Vagina (tissue), 2 donors: Measurements from ENCODE around the gene ASXL2. TPM values are rescaled to one million over a fixed set of nuclear protein-coding genes. Genes with fewer than 3 reads are reported as not detected.

Experiments
- DNase-seq, 2 donors: peaks; one replicate each; pipeline ENCODE4 v3.0.0-alpha.2; 2017; ENCODE audit errors: extremely low spot score in 2 of 2
- H3K27ac ChIP-seq: fragments of 200-600 bp; sonication (generic); one replicate; pipeline ENCODE4 v1.5.1; 2019
- H3K27me3 ChIP-seq: fragments of 200-600 bp; sonication (generic); one replicate; pipeline ENCODE4 v1.5.1; 2019
- H3K36me3 ChIP-seq, 2 donors: fragments of 200-600 bp; sonication (generic); one replicate each; pipeline ENCODE4 v1.5.1; 2017 to 2019
- H3K4me1 ChIP-seq: fragments of 200-600 bp; sonication (generic); one replicate; pipeline ENCODE4 v1.5.1; 2019
- H3K4me3 ChIP-seq, 2 donors: fragments of 200-600 bp; sonication (generic); 1 replicate in 1 of 2; 2 replicates in 1 of 2; pipeline ENCODE4 v1.5.1; 2016 to 2019
- H3K9me3 ChIP-seq: fragments of 200-600 bp; sonication (generic); one replicate; pipeline ENCODE4 v1.5.1; 2019
- POLR2A ChIP-seq, 2 donors: fragments of 450-650 bp; IDR thresholded peaks; one replicate each; pipeline ENCODE4 v1.6.1; 2017; ENCODE audit warnings: antibody characterized with exemption in 2 of 2, mild to moderate bottlenecking in 2 of 2, moderate library complexity in 2 of 2
- POLR2AphosphoS5 ChIP-seq, 2 donors: sonication (generic); formaldehyde crosslinking; IDR thresholded peaks; one replicate each; pipeline ENCODE4 v1.9.0; 2017; ENCODE audit warnings: antibody characterized with exemption in 2 of 2, mild to moderate bottlenecking in 2 of 2, low read depth in 1 of 2; ENCODE audit not compliant: insufficient read depth in 1 of 2
- intact Hi-C: fragments of 100-400 bp; cut with DNase I; formaldehyde crosslinking; loops from one replicate; pipeline ENCODE4 v1.15.1; 2023
- total RNA-seq: library from RNA; depleted of rRNA; stranded (reverse); fragments of >200 nt; gene quantifications from one replicate; pipeline ENCODE4 v1.2.3, GENCODE V29; 2016
- TF ChIP-seq, protein P1 (sequence below), 3 experiments: fragments of 450-650 bp in 2 of 3; fragments of 200-600 bp in 1 of 3; sonication (generic) in 1 of 3; IDR thresholded peaks; one replicate each; pipeline ENCODE4 v1.5.1; 2017 to 2019; ENCODE audit warnings: antibody characterized with exemption in 3 of 3, mild to moderate bottlenecking in 2 of 3, moderate library complexity in 2 of 3

Gene ASXL2
- total RNA-seq, 1 donor from 2014 or later: 16.2 TPM

DNA sequence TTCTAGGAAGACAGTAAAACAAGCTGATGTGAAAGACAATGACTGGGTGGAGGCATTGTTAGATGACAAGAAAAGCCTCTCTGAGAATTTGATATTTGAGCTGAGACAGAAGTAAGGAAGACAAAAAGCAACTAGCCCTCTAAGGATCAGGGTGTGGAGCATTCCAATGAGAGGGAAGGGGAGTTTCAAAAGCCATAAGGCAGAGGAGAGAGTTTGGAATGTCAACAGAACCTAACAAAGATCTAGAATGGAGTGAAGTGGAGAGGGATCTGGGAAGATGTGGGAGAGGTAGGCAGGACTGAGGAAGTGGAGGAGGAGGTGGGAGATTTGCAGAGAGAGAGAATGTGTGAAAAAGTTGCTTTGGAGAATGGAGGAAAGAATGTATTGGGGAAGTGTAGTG lies 17.3 kb upstream of the ASXL2 start:
- DNase-seq: no peak
- H3K27ac ChIP-seq: no peak overlapping the region
- H3K4me1 ChIP-seq: no peaks in the 10 kb centered on the region
- no peaks in the 10 kb centered on the region for H3K9me3 ChIP-seq
- H3K27me3 ChIP-seq: no peaks in the 10 kb centered on the region
- intact Hi-C loops: no loop called here
- H3K4me3 ChIP-seq: no peak overlapping the region
- TF ChIP-seq POLR2AphosphoS5 (IDR thresholded peaks at IDR 0.05; ENCODE audit: insufficient read depth in 1 of 2, low read depth in 1 of 2) (no peak), POLR2A (IDR thresholded peaks at IDR 0.05) (no peak)
- TF ChIP-seq, protein P1, sequence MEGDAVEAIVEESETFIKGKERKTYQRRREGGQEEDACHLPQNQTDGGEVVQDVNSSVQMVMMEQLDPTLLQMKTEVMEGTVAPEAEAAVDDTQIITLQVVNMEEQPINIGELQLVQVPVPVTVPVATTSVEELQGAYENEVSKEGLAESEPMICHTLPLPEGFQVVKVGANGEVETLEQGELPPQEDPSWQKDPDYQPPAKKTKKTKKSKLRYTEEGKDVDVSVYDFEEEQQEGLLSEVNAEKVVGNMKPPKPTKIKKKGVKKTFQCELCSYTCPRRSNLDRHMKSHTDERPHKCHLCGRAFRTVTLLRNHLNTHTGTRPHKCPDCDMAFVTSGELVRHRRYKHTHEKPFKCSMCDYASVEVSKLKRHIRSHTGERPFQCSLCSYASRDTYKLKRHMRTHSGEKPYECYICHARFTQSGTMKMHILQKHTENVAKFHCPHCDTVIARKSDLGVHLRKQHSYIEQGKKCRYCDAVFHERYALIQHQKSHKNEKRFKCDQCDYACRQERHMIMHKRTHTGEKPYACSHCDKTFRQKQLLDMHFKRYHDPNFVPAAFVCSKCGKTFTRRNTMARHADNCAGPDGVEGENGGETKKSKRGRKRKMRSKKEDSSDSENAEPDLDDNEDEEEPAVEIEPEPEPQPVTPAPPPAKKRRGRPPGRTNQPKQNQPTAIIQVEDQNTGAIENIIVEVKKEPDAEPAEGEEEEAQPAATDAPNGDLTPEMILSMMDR (IDR thresholded peaks at IDR 0.05): no peak
- H3K36me3 ChIP-seq: no peaks in the 10 kb centered on the region

DNA sequence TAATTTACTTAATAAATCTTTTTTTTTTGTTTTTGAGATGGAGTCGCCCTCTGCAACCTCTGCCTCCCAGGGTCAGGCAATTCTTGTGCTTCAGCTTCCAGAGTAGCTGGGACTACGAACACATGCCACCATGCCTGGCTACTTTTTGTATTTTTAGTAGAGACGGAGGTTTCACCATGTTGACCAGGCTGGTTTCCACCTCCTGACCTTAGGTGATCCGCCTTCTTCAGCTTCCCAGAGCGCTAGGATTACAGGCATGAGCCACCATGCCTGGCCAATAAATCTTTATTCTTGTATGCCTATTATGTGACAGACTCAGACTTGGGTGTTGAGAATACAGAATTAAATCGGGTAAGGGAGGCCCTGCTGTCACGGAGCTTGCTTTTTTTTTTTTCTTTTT lies 16.7 kb upstream of the ASXL2 start:
- H3K4me3 ChIP-seq: no peak overlapping the region
- H3K27ac ChIP-seq: no peak overlapping the region
- intact Hi-C loops: no loop called here
- no peaks in the 10 kb centered on the region for H3K27me3 ChIP-seq
- H3K4me1 ChIP-seq: no peaks in the 10 kb centered on the region
- no peaks in the 10 kb centered on the region for H3K36me3 ChIP-seq
- H3K9me3 ChIP-seq: no peaks in the 10 kb centered on the region
- no peak for DNase-seq
- TF ChIP-seq, protein P1 (IDR thresholded peaks at IDR 0.05): no peak
- no peak for TF ChIP-seq POLR2AphosphoS5 (IDR thresholded peaks at IDR 0.05; ENCODE audit: insufficient read depth in 1 of 2, low read depth in 1 of 2)

- H3K36me3 ChIP-seq: no peaks in the 10 kb centered on the region
- H3K27me3 ChIP-seq: no peaks in the 10 kb centered on the region
- DNase-seq: no peak
- H3K4me1 ChIP-seq: no peaks in the 10 kb centered on the region
- no peak overlapping the region for H3K27ac ChIP-seq
- H3K4me3 ChIP-seq: no peak overlapping the region
- no peaks in the 10 kb centered on the region for H3K9me3 ChIP-seq
- intact Hi-C loops: no loop called here
- no peak for TF ChIP-seq POLR2A (IDR thresholded peaks at IDR 0.05)
- TF ChIP-seq, protein P1 (IDR thresholded peaks at IDR 0.05): no peak
- no peak for TF ChIP-seq POLR2AphosphoS5 (IDR thresholded peaks at IDR 0.05; ENCODE audit: insufficient read depth in 1 of 2, low read depth in 1 of 2)
Observed at GRCh38 chr2:25894135-25894830, 16.0 kb upstream of the ASXL2 start.

- DNase-seq: no peak
- no peak for TF ChIP-seq POLR2AphosphoS5 (IDR thresholded peaks at IDR 0.05; ENCODE audit: insufficient read depth in 1 of 2, low read depth in 1 of 2)
- TF ChIP-seq, protein P1 (IDR thresholded peaks at IDR 0.05): no peak
- no peak for TF ChIP-seq POLR2A (IDR thresholded peaks at IDR 0.05)
- intact Hi-C loops: no loop called here
Observed at GRCh38 chr2:25891672-25892071, 13.4 kb upstream of the ASXL2 start.

GRCh38 chr2:25887624-25888242 lies 9.4 kb upstream of the ASXL2 start:
- Histone ChIP-seq H3K9me3 (no peaks in the 10 kb centered on the region), H3K27ac (no peak overlapping the region), H3K4me3 (no peak overlapping the region), H3K27me3 (no peaks in the 10 kb centered on the region), H3K36me3 (no peaks in the 10 kb centered on the region), H3K4me1 (no peaks in the 10 kb centered on the region)
- DNase-seq: no peak
- intact Hi-C loops: no loop called here
- TF ChIP-seq POLR2A (IDR thresholded peaks at IDR 0.05): no peak
- no peak for TF ChIP-seq POLR2AphosphoS5 (IDR thresholded peaks at IDR 0.05; ENCODE audit: insufficient read depth in 1 of 2, low read depth in 1 of 2)
- TF ChIP-seq, protein P1 (IDR thresholded peaks at IDR 0.05): no peak

More at GRCh38 chr2:25891672-25892071, 13.4 kb upstream of the ASXL2 start:
- H3K4me3 ChIP-seq: no peak overlapping the region
- no peaks in the 10 kb centered on the region for H3K9me3 ChIP-seq
- no peaks in the 10 kb centered on the region for H3K4me1 ChIP-seq
- no peaks in the 10 kb centered on the region for H3K27me3 ChIP-seq
- H3K36me3 ChIP-seq: no peaks in the 10 kb centered on the region
- H3K27ac ChIP-seq: no peak overlapping the region
